Activated T-helper 2 cell treated with anti-CD3 and anti-CD28 coated beads, Interferon-gamma antibody, Interleukin-2, Interleukin-4, amounts not matched to agents 10 μg/mL and 5 μg/mL and 100 μg/mL, durations not matched to agents 14 hours and 24 hours and 36 hours (primary cell): ENCODE results near the gene RPS4Y1. TPM values are rescaled to one million over a fixed set of nuclear protein-coding genes. Genes with fewer than 3 reads are reported as not detected.
"Not testable (repeated sequence)": the region's sequence is repeated elsewhere in the genome, so short reads cannot be mapped to it uniquely, and the experiment has no call there.

ENCODE experiments used
- DNase-seq: peaks from one replicate; pipeline ENCODE4 v3.0.0; 2021; ENCODE audit warnings: low spot score
- H3K27ac Mint-ChIP-seq: one replicate; pipeline ENCODE4 v1.8.0; 2021; ENCODE audit warnings: mixed read lengths
- H3K27me3 Mint-ChIP-seq: one replicate; pipeline ENCODE4 v1.8.0; 2021; ENCODE audit warnings: low read depth, mixed read lengths
- H3K36me3 Mint-ChIP-seq: one replicate; pipeline ENCODE4 v1.8.0; 2021; ENCODE audit warnings: low read depth, mixed read lengths
- H3K4me1 Mint-ChIP-seq: one replicate; pipeline ENCODE4 v1.8.0; 2021; ENCODE audit warnings: low read depth, mixed read lengths
- H3K4me3 Mint-ChIP-seq: one replicate; pipeline ENCODE4 v1.8.0; 2021; ENCODE audit warnings: low read depth, mild to moderate bottlenecking, moderate library complexity, mixed read lengths
- H3K9me3 Mint-ChIP-seq: one replicate; pipeline ENCODE4 v1.8.0; 2021; ENCODE audit warnings: mixed read lengths
- intact Hi-C: fragments of 100-400 bp; cut with micrococcal nuclease; formaldehyde crosslinking; loops from one replicate; pipeline ENCODE4 v1.15.1; 2023
- total RNA-seq: library from RNA; stranded (reverse); gene quantifications from 2 replicates; pipeline ENCODE4 v1.2.3, GENCODE V29; 2022

Gene RPS4Y1
- total RNA-seq, 1 donor from 2014 or later = 287 TPM

- Mint-ChIP-seq H3K27ac (no peak overlapping the region), H3K4me3 (no peak overlapping the region), H3K4me1 (peaks cover 67% of the 10 kb centered on the region), H3K36me3 (peaks cover 91% of the 10 kb centered on the region), H3K27me3 (no peaks in the 10 kb centered on the region), H3K9me3 (no peaks in the 10 kb centered on the region)
- no peak for DNase-seq
- intact Hi-C loops = loop anchor here (10.0 kb wide), 1 partner anchor 151 kb away; no protein-coding TSS in a partner anchor
Observed at GRCh38 chrY:2854145-2854774, 12.9 kb downstream of the RPS4Y1 start.

DNA sequence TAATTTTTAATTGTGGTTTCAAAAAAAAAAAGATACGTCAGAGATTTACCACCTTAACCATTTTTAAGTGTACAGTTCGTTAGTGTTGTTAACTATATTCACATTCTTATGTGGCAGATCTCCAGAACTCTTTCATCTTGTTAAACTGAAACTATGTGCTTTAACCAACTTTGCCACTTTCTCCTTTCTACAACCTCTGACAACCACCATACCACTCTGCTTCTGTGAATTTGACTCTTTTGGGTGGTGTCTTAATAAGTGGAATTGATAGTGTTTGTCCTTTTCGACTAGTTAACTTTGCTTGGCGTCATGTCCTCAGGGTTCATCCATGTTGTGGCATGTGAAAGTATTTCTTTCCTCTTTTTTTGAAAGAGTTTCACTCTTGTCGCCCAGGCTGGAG is 15.7 kb downstream of the RPS4Y1 start:
- peaks cover 74% of the 10 kb centered on the region for H3K4me1 Mint-ChIP-seq
- peaks cover 94% of the 10 kb centered on the region for H3K36me3 Mint-ChIP-seq
- no peaks in the 10 kb centered on the region for H3K27me3 Mint-ChIP-seq
- no peak for DNase-seq
- peak overlapping the region; percentile 21 for H3K4me3 Mint-ChIP-seq
- no peaks in the 10 kb centered on the region for H3K9me3 Mint-ChIP-seq
- intact Hi-C loops = loop anchor here (1.0 to 10.0 kb wide), 3 partner anchors 31 to 148 kb away; no protein-coding TSS in a partner anchor
- peak overlapping the region; percentile 67 for H3K27ac Mint-ChIP-seq

DNA sequence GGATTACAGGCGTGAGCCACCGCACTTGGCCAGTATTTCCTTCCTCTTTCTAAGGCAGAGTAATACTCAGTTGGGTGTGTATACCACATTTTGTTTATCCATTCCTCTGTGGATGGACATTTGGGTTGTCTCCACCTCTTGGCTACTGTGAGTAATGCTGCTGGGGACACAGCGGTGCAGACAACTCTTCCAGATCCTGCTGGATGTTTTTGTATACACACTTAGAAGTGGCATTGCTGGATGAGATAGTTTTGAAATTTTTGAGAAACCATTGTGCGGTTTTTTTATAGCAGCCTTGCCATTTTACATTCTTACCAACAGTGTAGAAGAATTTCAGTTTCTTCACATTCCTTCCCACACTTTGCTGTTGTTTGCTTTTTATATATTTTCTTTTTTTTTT is 16.3 kb downstream of the RPS4Y1 start:
- Mint-ChIP-seq H3K4me1 (peaks cover 74% of the 10 kb centered on the region), H3K4me3 (peak overlapping the region; percentile 21), H3K27me3 (no peaks in the 10 kb centered on the region), H3K36me3 (peaks cover 94% of the 10 kb centered on the region), H3K27ac (peak overlapping the region; percentile 67), H3K9me3 (no peaks in the 10 kb centered on the region)
- no peak for DNase-seq
- intact Hi-C loops = loop anchor here (1.0 to 10.0 kb wide), 3 partner anchors 31 to 147 kb away; no protein-coding TSS in a partner anchor

- Mint-ChIP-seq H3K27me3 (no peaks in the 10 kb centered on the region), H3K4me3 (peak overlapping the region; percentile 64), H3K4me1 (peaks cover 69% of the 10 kb centered on the region), H3K36me3 (peaks cover 97% of the 10 kb centered on the region), H3K9me3 (no peaks in the 10 kb centered on the region), H3K27ac (peak overlapping the region; percentile 68)
- no peak for DNase-seq
- intact Hi-C loops = loop anchor here (10.0 kb wide), 1 partner anchor 145 kb away; no protein-coding TSS in a partner anchor
Observed at GRCh38 chrY:2859782-2860181, 18.4 kb downstream of the RPS4Y1 start.

GRCh38 chrY:2860511-2860910 is 19.1 kb downstream of the RPS4Y1 start:
- H3K4me3 Mint-ChIP-seq = peak overlapping the region; percentile 46

GRCh38 chrY:2866581-2866980 is 25.2 kb downstream of the RPS4Y1 start:
- Mint-ChIP-seq H3K4me3 (no peak overlapping the region), H3K9me3 (peaks cover 7% of the 10 kb centered on the region), H3K36me3 (peaks cover 84% of the 10 kb centered on the region), H3K4me1 (peaks cover 15% of the 10 kb centered on the region), H3K27ac (peak overlapping the region; percentile 4), H3K27me3 (no peaks in the 10 kb centered on the region)
- intact Hi-C loops = no loop called here
- DNase-seq = no peak

More at GRCh38 chrY:2860511-2860910, 19.1 kb downstream of the RPS4Y1 start:
- no peak for DNase-seq
- Mint-ChIP-seq H3K9me3 (no peaks in the 10 kb centered on the region), H3K27ac (peak overlapping the region; percentile 70), H3K36me3 (peaks cover 97% of the 10 kb centered on the region), H3K27me3 (no peaks in the 10 kb centered on the region), H3K4me1 (peaks cover 66% of the 10 kb centered on the region)
- intact Hi-C loops = no loop called here

DNA sequence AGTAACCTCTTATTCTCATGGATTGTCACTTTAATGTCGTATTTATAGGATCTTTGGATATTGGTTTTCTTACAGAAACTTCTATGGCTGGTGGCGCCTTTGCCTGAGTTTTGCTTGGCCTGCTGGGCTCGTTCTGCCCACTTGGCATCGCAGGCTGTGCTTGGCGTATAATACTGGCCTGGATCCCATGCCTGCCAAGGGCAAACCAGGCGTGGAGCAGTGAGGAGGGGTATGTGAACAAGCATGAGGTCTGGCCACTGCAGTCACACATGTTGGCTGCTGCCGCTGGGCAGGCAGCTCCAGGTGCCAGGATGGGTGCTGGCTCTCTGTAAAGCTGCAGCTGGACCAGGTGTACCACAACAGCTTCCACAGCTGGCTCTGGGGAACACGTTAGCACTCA is 26.1 kb downstream of the RPS4Y1 start:
- H3K4me1 Mint-ChIP-seq = peaks cover 12% of the 10 kb centered on the region
- peaks cover 82% of the 10 kb centered on the region for H3K36me3 Mint-ChIP-seq
- H3K27me3 Mint-ChIP-seq = no peaks in the 10 kb centered on the region
- intact Hi-C loops = no loop called here
- H3K4me3 Mint-ChIP-seq = no peak overlapping the region
- no peak for DNase-seq
- no peak overlapping the region for H3K27ac Mint-ChIP-seq
- peaks cover 11% of the 10 kb centered on the region for H3K9me3 Mint-ChIP-seq

GRCh38 chrY:2868035-2868607 is 26.7 kb downstream of the RPS4Y1 start:
- Mint-ChIP-seq H3K36me3 (peaks cover 79% of the 10 kb centered on the region), H3K27ac (no peak overlapping the region), H3K27me3 (no peaks in the 10 kb centered on the region), H3K4me3 (no peak overlapping the region), H3K9me3 (peaks cover 11% of the 10 kb centered on the region), H3K4me1 (peaks cover 7% of the 10 kb centered on the region)
- DNase-seq = no peak
- intact Hi-C loops = no loop called here

DNA sequence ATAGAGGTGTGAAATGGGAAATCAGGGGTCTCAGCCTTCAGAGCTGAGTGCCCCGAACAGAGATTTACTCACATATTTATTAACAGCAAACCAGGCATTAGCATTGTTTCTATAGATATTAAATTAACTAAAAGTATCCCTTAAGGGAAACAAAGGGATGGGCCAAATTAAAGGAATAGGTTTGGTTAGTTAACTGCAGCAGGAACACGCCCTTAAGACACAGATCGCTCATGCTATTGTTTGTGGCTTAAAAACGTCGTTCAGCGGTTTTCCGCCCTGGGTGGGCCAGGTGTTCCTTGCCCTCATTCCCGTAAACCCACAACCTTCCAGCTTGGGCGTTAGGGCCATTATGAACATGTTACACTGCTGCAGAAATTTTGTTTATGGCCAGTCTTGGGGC is 30.8 kb downstream of the RPS4Y1 start:
- Mint-ChIP-seq H3K4me1 (peaks cover 11% of the 10 kb centered on the region), H3K36me3 (peaks cover 72% of the 10 kb centered on the region), H3K9me3 (peaks cover 11% of the 10 kb centered on the region)
- DNase-seq, H3K27ac Mint-ChIP-seq, H3K4me3 Mint-ChIP-seq, intact Hi-C loops, H3K27me3 Mint-ChIP-seq: not testable (repeated sequence)

DNA sequence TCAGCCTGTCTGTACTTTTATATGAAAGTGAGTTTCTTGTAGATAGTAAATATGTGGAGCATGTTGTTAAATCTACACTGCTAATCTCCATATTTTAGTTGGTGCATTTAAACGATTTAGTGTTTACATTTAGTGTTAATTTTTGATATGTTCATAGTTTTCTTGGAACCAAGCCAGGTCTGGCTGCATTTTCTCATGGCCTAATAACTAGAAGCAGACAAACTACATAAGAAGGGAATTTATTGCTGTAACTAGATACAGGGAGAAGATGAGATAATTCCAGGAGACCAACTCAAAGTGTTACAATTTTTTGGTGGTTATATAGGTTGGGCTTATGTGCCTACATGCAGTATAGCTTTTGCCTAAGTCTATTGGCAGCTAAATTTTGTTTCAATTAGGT is 32.8 kb downstream of the RPS4Y1 start:
- no peak overlapping the region for H3K27ac Mint-ChIP-seq
- H3K4me1 Mint-ChIP-seq = peaks cover 14% of the 10 kb centered on the region
- H3K9me3 Mint-ChIP-seq = peaks cover 11% of the 10 kb centered on the region
- intact Hi-C loops = no loop called here
- DNase-seq = no peak
- H3K4me3 Mint-ChIP-seq = no peak overlapping the region
- H3K27me3 Mint-ChIP-seq = no peaks in the 10 kb centered on the region
- H3K36me3 Mint-ChIP-seq = peaks cover 59% of the 10 kb centered on the region

DNA sequence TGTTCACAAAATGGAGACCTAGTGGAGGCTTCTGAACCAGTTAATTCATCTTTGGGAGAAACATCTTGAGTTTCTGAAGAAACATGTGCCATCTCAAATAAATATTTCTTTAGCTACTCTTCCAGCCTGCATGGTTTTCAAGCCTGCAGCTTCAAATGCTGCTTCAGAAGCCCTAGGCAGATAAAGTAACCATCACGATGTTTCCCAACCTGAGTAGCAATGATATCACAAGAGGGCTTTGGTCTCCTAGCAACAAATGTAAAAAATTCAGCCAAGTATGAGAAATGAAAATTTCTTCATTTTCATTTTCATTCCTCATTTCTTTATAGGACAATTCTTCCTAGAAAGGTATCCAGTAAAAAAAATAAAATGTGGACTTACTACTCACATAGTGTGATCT is 42.2 kb downstream of the RPS4Y1 start:
- peaks cover 12% of the 10 kb centered on the region for H3K9me3 Mint-ChIP-seq
- no peak overlapping the region for H3K4me3 Mint-ChIP-seq
- peaks cover 24% of the 10 kb centered on the region for H3K4me1 Mint-ChIP-seq
- intact Hi-C loops = loop anchor here (10.0 kb wide), 1 partner anchor 121 kb away; no protein-coding TSS in a partner anchor
- H3K27me3 Mint-ChIP-seq = no peaks in the 10 kb centered on the region
- no peak for DNase-seq
- H3K36me3 Mint-ChIP-seq = peaks cover 19% of the 10 kb centered on the region
- H3K27ac Mint-ChIP-seq = no peak overlapping the region

GRCh38 chrY:2885880-2886279 is 44.5 kb downstream of the RPS4Y1 start:
- Mint-ChIP-seq H3K4me1 (peaks cover 24% of the 10 kb centered on the region), H3K27ac (no peak overlapping the region), H3K9me3 (peaks cover 12% of the 10 kb centered on the region), H3K36me3 (peaks cover 19% of the 10 kb centered on the region), H3K27me3 (no peaks in the 10 kb centered on the region), H3K4me3 (no peak overlapping the region)
- intact Hi-C loops = loop anchor here (5.0 to 10.0 kb wide), 2 partner anchors 39 to 119 kb away; no protein-coding TSS in a partner anchor
- DNase-seq = no peak

- Mint-ChIP-seq H3K4me3 (peak overlapping the region; percentile 48), H3K4me1 (peaks cover 27% of the 10 kb centered on the region), H3K36me3 (peaks cover 14% of the 10 kb centered on the region), H3K9me3 (peaks cover 12% of the 10 kb centered on the region), H3K27me3 (no peaks in the 10 kb centered on the region), H3K27ac (peak overlapping the region; percentile 91)
- intact Hi-C loops = loop anchor here (5.0 to 10.0 kb wide), 2 partner anchors 40 to 117 kb away; no protein-coding TSS in a partner anchor
- peak; percentile 21 for DNase-seq
Observed at GRCh38 chrY:2887386-2887785, 46.0 kb downstream of the RPS4Y1 start.
